ENCODE results near the gene EXD1. TPM values are rescaled to one million over a fixed set of nuclear protein-coding genes. Genes with fewer than 3 reads are reported as not detected.
A peak's percentile ranks its signal among the peaks of the same experiment; 100 is the strongest.

Gene EXD1
- total and polyA plus RNA-seq, 9 of the 15 experiments (the other 6 are each of a cell fraction or from before 2014, with no cell fraction given), result not detected

DNA sequence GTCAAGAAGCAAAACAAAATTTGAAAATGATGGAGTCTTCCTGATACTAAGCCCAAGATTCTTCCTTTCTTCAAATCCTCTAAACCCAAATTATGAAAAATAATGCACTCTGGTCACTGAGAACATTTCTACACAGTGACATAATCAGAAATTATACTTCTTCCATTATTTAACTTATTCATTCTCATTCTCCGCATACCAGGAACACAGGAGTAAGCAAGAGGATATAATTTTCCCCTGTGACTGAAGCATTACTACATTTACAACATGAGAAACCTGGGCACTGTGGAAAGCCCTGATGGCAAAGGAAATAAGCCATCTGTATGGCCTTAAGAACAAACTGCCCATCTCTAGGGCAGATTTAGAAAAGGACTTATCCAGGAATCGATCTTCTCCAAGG is 47.0 kb downstream of the EXD1 start:
- TF ChIP-seq TSC22D4 (tag; IDR thresholded peaks at IDR 0.05), result no peak
- TF ChIP-seq TEAD1 (CRISPR knock-in tag; IDR thresholded peaks at IDR 0.05), result no peak
- no peak for TF ChIP-seq TEAD2 (tag; IDR thresholded peaks at IDR 0.05)
- Histone ChIP-seq H3K9me3 (replicated peaks; ENCODE audit: control insufficient read depth, insufficient read depth, low read depth, low read length) (no peaks in the 10 kb centered on the region), H3K36me3 (ENCODE audit: control insufficient read depth, insufficient read depth, low read length) (no peaks in the 10 kb centered on the region), H3K4me2 (ENCODE audit: insufficient read depth, low read length) (no peak overlapping the region), H3K27me3 (ENCODE audit: control insufficient read depth in 2 of 2, insufficient read depth in 2 of 2, low read length in 2 of 2) (no peaks in the 10 kb centered on the region), H3K79me2 (ENCODE audit: control insufficient read depth, insufficient read depth, low read length) (no peaks in the 10 kb centered on the region), H2AFZ (ENCODE audit: low read depth, low read length) (0 out of 2 replicates have a peak overlapping the region, but pooled peaks have one; percentile 22), H3K4me3 (no peak overlapping the region), H4K20me1 (replicated peaks; ENCODE audit: control insufficient read depth, insufficient read depth, low read length) (no peaks in the 10 kb centered on the region), H3K4me1 (replicated peaks in 1 of 2; ENCODE audit: control insufficient read depth in 2 of 2, insufficient read depth in 2 of 2, low read length in 2 of 2) (no peaks in the 10 kb centered on the region), H3K9ac (ENCODE audit: insufficient read depth in 1 of 2, low read depth in 2 of 2, low read length in 2 of 2) (no peak overlapping the region), H3K9me1 (ENCODE audit: control insufficient read depth, insufficient read depth, low read length) (no peaks in the 10 kb centered on the region), H3K27ac (ENCODE audit: extremely low read depth, low read depth, low read length) (no peak overlapping the region)
- ChIA-PET POLR2A (interaction anchor here (1.0 to 1.1 kb wide), 2 partner anchors 55 to 280 kb away, joined by 7 read pairs; no protein-coding TSS in a partner anchor), CTCF (ENCODE audit: low intra/inter-chr PET ratio) (interaction anchor here (0.7 to 4.0 kb wide), 3 partner anchors 269 to 441 kb away, joined by 3 to 74 read pairs (median 4); no protein-coding TSS in a partner anchor)
- ATAC-seq (no peak), DNase-seq (ENCODE audit: extremely low read depth in 1 of 4, low spot score in 3 of 4) (no peak), FAIRE-seq (no peak)
- BruUV-seq (replicated peaks), result no TSS peak
- intact Hi-C loops (cut with micrococcal nuclease) (loop anchor here (5.0 kb wide), 1 partner anchor 66 kb away; the partner anchor contains the start of gene INO80), in situ Hi-C loops (cut with MboI) (no loop called here)
- WGBS (ENCODE audit: insufficient coverage, low coverage, missing lambda C conversion rate), result 44% methylated on average over 2 of the region's 2 CpGs

GRCh38 chr15:41182266-41182665 is 48.3 kb downstream of the EXD1 start:
- no TSS peak for BruUV-seq (replicated peaks)
- H3K79me2 ChIP-seq (ENCODE audit: control insufficient read depth, insufficient read depth, low read length), result no peaks in the 10 kb centered on the region
- WGBS (ENCODE audit: insufficient coverage, low coverage, missing lambda C conversion rate), result 11% methylated on average over 4 of the region's 4 CpGs
- ChIA-PET POLR2A (no interaction called here), CTCF (ENCODE audit: low intra/inter-chr PET ratio) (no interaction called here)
- no peak overlapping the region for H3K27ac ChIP-seq (ENCODE audit: extremely low read depth, low read depth, low read length)
- H3K9me1 ChIP-seq (ENCODE audit: control insufficient read depth, insufficient read depth, low read length), result no peaks in the 10 kb centered on the region
- no peak overlapping the region for H3K4me3 ChIP-seq
- H2AFZ ChIP-seq (ENCODE audit: low read depth, low read length), result no peak overlapping the region
- H4K20me1 ChIP-seq (replicated peaks; ENCODE audit: control insufficient read depth, insufficient read depth, low read length), result no peaks in the 10 kb centered on the region
- no peak overlapping the region for H3K4me2 ChIP-seq (ENCODE audit: insufficient read depth, low read length)
- ATAC-seq (no peak), FAIRE-seq (no peak), DNase-seq (ENCODE audit: extremely low read depth in 1 of 4, low spot score in 3 of 4) (no peak)
- no peaks in the 10 kb centered on the region for H3K4me1 ChIP-seq (replicated peaks in 1 of 2; ENCODE audit: control insufficient read depth in 2 of 2, insufficient read depth in 2 of 2, low read length in 2 of 2)
- no peak overlapping the region for H3K9ac ChIP-seq (ENCODE audit: insufficient read depth in 1 of 2, low read depth in 2 of 2, low read length in 2 of 2)
- H3K27me3 ChIP-seq (ENCODE audit: control insufficient read depth in 2 of 2, insufficient read depth in 2 of 2, low read length in 2 of 2), result no peaks in the 10 kb centered on the region
- intact Hi-C loops (cut with micrococcal nuclease) (loop anchor here (5.0 kb wide), 1 partner anchor 65 kb away; the partner anchor contains the start of gene INO80), in situ Hi-C loops (cut with MboI) (no loop called here)
- no peaks in the 10 kb centered on the region for H3K36me3 ChIP-seq (ENCODE audit: control insufficient read depth, insufficient read depth, low read length)
- no peaks in the 10 kb centered on the region for H3K9me3 ChIP-seq (replicated peaks; ENCODE audit: control insufficient read depth, insufficient read depth, low read depth, low read length)
- TF ChIP-seq ZNF121 (CRISPR knock-in tag; conservative IDR thresholded peaks at IDR 0.05) (no peak), SIRT6 (IDR thresholded peaks at IDR 0.05; ENCODE audit: low read depth, low read length) (no peak), MLLT1 (IDR thresholded peaks at IDR 0.05) (no peak), DPF2 (IDR thresholded peaks at IDR 0.05) (no peak), ZNF766 (CRISPR knock-in tag; conservative IDR thresholded peaks at IDR 0.05) (no peak), KLF13 (tag; IDR thresholded peaks at IDR 0.05; ENCODE audit: borderline replicate concordance, low read depth) (no peak), HEY1 (CRISPR knock-in tag; IDR thresholded peaks at IDR 0.05; ENCODE audit: borderline replicate concordance) (no peak), RNF219 (CRISPR knock-in tag; IDR thresholded peaks at IDR 0.05) (no peak), RBM39 (optimal IDR thresholded peaks at IDR 0.05; ENCODE audit: low read depth, low read length) (no peak), ZNF165 (CRISPR knock-in tag; IDR thresholded peaks at IDR 0.05; ENCODE audit: borderline replicate concordance) (no peak), ZKSCAN1 (IDR thresholded peaks at IDR 0.05; ENCODE audit: low read depth, low read length) (no peak)

Measured in K562 (cell line).